CD4-positive, CD25-positive, alpha-beta regulatory T cell (primary cell): Measurements from ENCODE around the gene ETFBKMT. TPM values are rescaled to one million over a fixed set of nuclear protein-coding genes. Genes with fewer than 3 reads are reported as not detected.

ENCODE experiments used
- ATAC-seq, 2 donors: fragments of 150-1000 bp; cut with Tn5 transposase; one replicate each; pipeline ENCODE4 v1.10.0; 2021; ENCODE audit warnings: low read depth in 2 of 2, moderate number of reproducible peaks in 2 of 2, moderate library complexity in 1 of 2
- DNase-seq, 3 donors: peaks; one replicate each; pipeline versions ENCODE4 v3.0.0 to v3.0.0-alpha.2; 2012 to 2022; ENCODE audit warnings: mixed read lengths in 1 of 3
- H3K27ac ChIP-seq: one replicate; pipeline ENCODE4 v1.7.0; 2013; ENCODE audit warnings: mild to moderate bottlenecking, low read length; ENCODE audit not compliant: insufficient read depth, poor library complexity, severe bottlenecking
- H3K27me3 ChIP-seq: one replicate; pipeline ENCODE4 v1.7.0; 2013; ENCODE audit warnings: low read length; ENCODE audit not compliant: control insufficient read depth, insufficient read depth
- H3K36me3 ChIP-seq: one replicate; pipeline ENCODE4 v1.7.0; 2013; ENCODE audit warnings: mild to moderate bottlenecking, low read length, moderate library complexity; ENCODE audit not compliant: control insufficient read depth, insufficient read depth
- H3K4me1 ChIP-seq: 2 replicates; pipeline ENCODE4 v1.7.0; 2013; ENCODE audit warnings: mild to moderate bottlenecking, low read length; ENCODE audit not compliant: insufficient read depth, control insufficient read depth, poor library complexity, severe bottlenecking
- H3K4me3 ChIP-seq: one replicate; pipeline ENCODE4 v1.7.0; 2013; ENCODE audit warnings: low read depth, mild to moderate bottlenecking, low read length, moderate library complexity
- H3K9me3 ChIP-seq, 2 experiments: 1 replicate in 1 of 2; 2 replicates in 1 of 2; pipeline ENCODE4 v1.7.0; 2013; ENCODE audit warnings: low read length in 2 of 2, mild to moderate bottlenecking in 1 of 2, moderate library complexity in 1 of 2; ENCODE audit not compliant: control insufficient read depth in 2 of 2
- H3K27ac Mint-ChIP-seq, 3 donors: one replicate each; pipeline ENCODE4 v1.8.0; 2020 to 2022; ENCODE audit warnings: mild to moderate bottlenecking in 3 of 3, mixed read lengths in 3 of 3, moderate library complexity in 2 of 3
- H3K27me3 Mint-ChIP-seq: one replicate; pipeline ENCODE4 v1.8.0; 2022; ENCODE audit warnings: mild to moderate bottlenecking, mixed read lengths
- H3K36me3 Mint-ChIP-seq: one replicate; pipeline ENCODE4 v1.8.0; 2020; ENCODE audit warnings: mixed read lengths
- H3K4me1 Mint-ChIP-seq, 4 donors: one replicate each; pipeline ENCODE4 v1.8.0; 2020 to 2022; ENCODE audit warnings: mixed read lengths in 4 of 4, mild to moderate bottlenecking in 1 of 4
- H3K4me3 Mint-ChIP-seq, 4 donors: one replicate each; pipeline ENCODE4 v1.8.0; 2020 to 2022; ENCODE audit warnings: mild to moderate bottlenecking in 4 of 4, mixed read lengths in 4 of 4, moderate library complexity in 3 of 4
- H3K9me3 Mint-ChIP-seq, 7 donors: one replicate each; pipeline ENCODE4 v1.8.0; 2020 to 2022; ENCODE audit warnings: mixed read lengths in 7 of 7, mild to moderate bottlenecking in 3 of 7, moderate library complexity in 2 of 7
- polyA plus RNA-seq, 4 donors: library from polyadenylated mRNA; unstranded; fragments of 300-500 nt; fragmentation: Illumina TruSeq; gene quantifications; one replicate each; pipeline ENCODE4 v1.2.3, GENCODE V29; 2021
- total RNA-seq: library from RNA; stranded (reverse); gene quantifications from one replicate; pipeline ENCODE4 v1.2.3, GENCODE V29; 2022

Gene ETFBKMT
- total and polyA plus RNA-seq, 5 donors from 2014 or later: 0.39 to 2.0 (median 0.63) TPM

- Histone ChIP-seq H3K36me3 (no peaks in the 10 kb centered on the region), H3K9me3 (no peaks in the 10 kb centered on the region), H3K27ac (no peak overlapping the region), H3K4me3 (no peak overlapping the region), H3K27me3 (peaks cover 2% of the 10 kb centered on the region), H3K4me1 (no peaks in the 10 kb centered on the region)
- Mint-ChIP-seq H3K27ac (no peak overlapping the region), H3K27me3 (peaks cover 9% of the 10 kb centered on the region), H3K4me3 (no peak overlapping the region), H3K9me3 (no peaks in the 10 kb centered on the region), H3K36me3 (no peaks in the 10 kb centered on the region), H3K4me1 (peaks cover 0 to 4% (median 0%) of the 10 kb centered on the region in 4 donors)
- DNase-seq (no peak), ATAC-seq (no peak)
These were observed 13.6 kb upstream of the ETFBKMT start for GRCh38 chr12:31645924-31646323.

GRCh38 chr12:31647086-31647491, 12.4 kb upstream of the ETFBKMT start:
- Mint-ChIP-seq H3K36me3 (no peaks in the 10 kb centered on the region), H3K4me1 (peaks cover 0 to 9% (median 0%) of the 10 kb centered on the region in 4 donors), H3K4me3 (no peak overlapping the region), H3K27ac (peak overlapping the region in 1 of 3 donors; percentile 15), H3K9me3 (no peaks in the 10 kb centered on the region), H3K27me3 (peaks cover 9% of the 10 kb centered on the region)
- DNase-seq: no peak
- Histone ChIP-seq H3K27ac (no peak overlapping the region), H3K27me3 (peaks cover 2% of the 10 kb centered on the region), H3K9me3 (no peaks in the 10 kb centered on the region), H3K4me1 (no peaks in the 10 kb centered on the region), H3K4me3 (no peak overlapping the region), H3K36me3 (no peaks in the 10 kb centered on the region)
- no peak for ATAC-seq

- peaks cover 2% of the 10 kb centered on the region for H3K27me3 ChIP-seq
- H3K36me3 ChIP-seq: no peaks in the 10 kb centered on the region
- Mint-ChIP-seq H3K4me3 (no peak overlapping the region), H3K36me3 (no peaks in the 10 kb centered on the region), H3K4me1 (peaks cover 6 to 23% (median 9%) of the 10 kb centered on the region in 4 donors), H3K9me3 (no peaks in the 10 kb centered on the region), H3K27ac (no peak overlapping the region), H3K27me3 (peaks cover 2% of the 10 kb centered on the region)
- H3K4me1 ChIP-seq: peaks cover 5% of the 10 kb centered on the region
- DNase-seq (no peak), ATAC-seq (no peak)
- no peak overlapping the region for H3K27ac ChIP-seq
- no peak overlapping the region for H3K4me3 ChIP-seq
- no peaks in the 10 kb centered on the region for H3K9me3 ChIP-seq
These were observed 8.6 kb upstream of the ETFBKMT start for GRCh38 chr12:31650918-31651317.

- no peaks in the 10 kb centered on the region for H3K36me3 ChIP-seq
- H3K4me3 ChIP-seq: no peak overlapping the region
- no peaks in the 10 kb centered on the region for H3K27me3 ChIP-seq
- no peak for ATAC-seq
- Mint-ChIP-seq H3K27me3 (no peaks in the 10 kb centered on the region), H3K36me3 (no peaks in the 10 kb centered on the region), H3K27ac (peak overlapping the region; percentile 86 to 97 (median 90)), H3K9me3 (no peaks in the 10 kb centered on the region), H3K4me1 (peaks cover 6 to 19% (median 9%) of the 10 kb centered on the region in 4 donors), H3K4me3 (peak overlapping the region in 2 of 4 donors; percentile 14 to 76)
- H3K4me1 ChIP-seq: peaks cover 5% of the 10 kb centered on the region
- H3K9me3 ChIP-seq: no peaks in the 10 kb centered on the region
- H3K27ac ChIP-seq: no peak overlapping the region
- DNase-seq: no peak
These were observed 7.5 kb upstream of the ETFBKMT start for GRCh38 chr12:31651893-31652521.

GRCh38 chr12:31655208-31655607, 4.3 kb upstream of the ETFBKMT start:
- Mint-ChIP-seq H3K27me3 (peaks cover 4% of the 10 kb centered on the region), H3K4me1 (peaks cover 12 to 33% (median 21%) of the 10 kb centered on the region in 4 donors), H3K27ac (no peak overlapping the region), H3K36me3 (no peaks in the 10 kb centered on the region), H3K4me3 (peak overlapping the region in 1 of 4 donors; percentile 12), H3K9me3 (no peaks in the 10 kb centered on the region)
- ATAC-seq (no peak), DNase-seq (no peak)
- Histone ChIP-seq H3K4me3 (no peak overlapping the region), H3K4me1 (peaks cover 12% of the 10 kb centered on the region), H3K27ac (no peak overlapping the region), H3K36me3 (no peaks in the 10 kb centered on the region), H3K9me3 (no peaks in the 10 kb centered on the region), H3K27me3 (no peaks in the 10 kb centered on the region)

GRCh38 chr12:31655792-31656191, 3.7 kb upstream of the ETFBKMT start:
- Mint-ChIP-seq H3K27ac (no peak overlapping the region), H3K4me1 (peaks cover 12 to 39% (median 23%) of the 10 kb centered on the region in 4 donors), H3K36me3 (no peaks in the 10 kb centered on the region), H3K9me3 (no peaks in the 10 kb centered on the region), H3K4me3 (peak overlapping the region in 2 of 4 donors; percentile 4 to 74), H3K27me3 (peaks cover 4% of the 10 kb centered on the region)
- ATAC-seq: no peak
- H3K4me3 ChIP-seq: no peak overlapping the region
- H3K27ac ChIP-seq: no peak overlapping the region
- H3K9me3 ChIP-seq: no peaks in the 10 kb centered on the region
- H3K27me3 ChIP-seq: no peaks in the 10 kb centered on the region
- H3K36me3 ChIP-seq: no peaks in the 10 kb centered on the region
- H3K4me1 ChIP-seq: peaks cover 12% of the 10 kb centered on the region
- no peak for DNase-seq

GRCh38 chr12:31658471-31659086, 909 bp upstream of the ETFBKMT start:
- Histone ChIP-seq H3K36me3 (no peaks in the 10 kb centered on the region), H3K9me3 (no peaks in the 10 kb centered on the region), H3K27ac (peak overlapping the region; percentile 95), H3K4me3 (peak overlapping the region; percentile 96), H3K27me3 (no peaks in the 10 kb centered on the region), H3K4me1 (peaks cover 6% of the 10 kb centered on the region)
- DNase-seq (no peak), ATAC-seq (peak in 1 of 2 donors; percentile 0)
- H3K4me3 Mint-ChIP-seq: peak overlapping the region; percentile 93 to 99 (median 96)
- peaks cover 4% of the 10 kb centered on the region for H3K27me3 Mint-ChIP-seq
- H3K9me3 Mint-ChIP-seq: no peaks in the 10 kb centered on the region
- H3K36me3 Mint-ChIP-seq: peaks cover under 1% of the 10 kb centered on the region
- H3K4me1 Mint-ChIP-seq: peaks cover 4 to 27% (median 18%) of the 10 kb centered on the region in 4 donors
- peak overlapping the region; percentile 53 to 97 (median 97) for H3K27ac Mint-ChIP-seq
